ENCODE data around the gene IFNAR1.

Gene IFNAR1

GRCh38 chr21:33325222-33326067 lies 675 bp downstream of the IFNAR1 start:
- no peak overlapping the region for H2AFZ ChIP-seq (ENCODE audit: low read length)
- H3K27me3 ChIP-seq (ENCODE audit: insufficient read depth, low read length), result no peaks in the 10 kb centered on the region
- peak overlapping the region; percentile 97 for H3K4me2 ChIP-seq (ENCODE audit: low read length)
- H3K4me3 ChIP-seq (ENCODE audit: low read depth, low read length, poor library complexity, severe bottlenecking), result peak overlapping the region; percentile 85
- H3K79me2 ChIP-seq (ENCODE audit: insufficient read depth, low read length), result peaks cover 54% of the 10 kb centered on the region
- peaks cover 37% of the 10 kb centered on the region for H3K4me1 ChIP-seq (ENCODE audit: insufficient read depth, low read length, severe bottlenecking)
- peaks cover 26% of the 10 kb centered on the region for H3K36me3 ChIP-seq (ENCODE audit: insufficient read depth, low read length)
- TF ChIP-seq EZH2 (IDR thresholded peaks at IDR 0.05; ENCODE audit: borderline replicate concordance, low read length), result no peak
- TF ChIP-seq, protein P1, sequence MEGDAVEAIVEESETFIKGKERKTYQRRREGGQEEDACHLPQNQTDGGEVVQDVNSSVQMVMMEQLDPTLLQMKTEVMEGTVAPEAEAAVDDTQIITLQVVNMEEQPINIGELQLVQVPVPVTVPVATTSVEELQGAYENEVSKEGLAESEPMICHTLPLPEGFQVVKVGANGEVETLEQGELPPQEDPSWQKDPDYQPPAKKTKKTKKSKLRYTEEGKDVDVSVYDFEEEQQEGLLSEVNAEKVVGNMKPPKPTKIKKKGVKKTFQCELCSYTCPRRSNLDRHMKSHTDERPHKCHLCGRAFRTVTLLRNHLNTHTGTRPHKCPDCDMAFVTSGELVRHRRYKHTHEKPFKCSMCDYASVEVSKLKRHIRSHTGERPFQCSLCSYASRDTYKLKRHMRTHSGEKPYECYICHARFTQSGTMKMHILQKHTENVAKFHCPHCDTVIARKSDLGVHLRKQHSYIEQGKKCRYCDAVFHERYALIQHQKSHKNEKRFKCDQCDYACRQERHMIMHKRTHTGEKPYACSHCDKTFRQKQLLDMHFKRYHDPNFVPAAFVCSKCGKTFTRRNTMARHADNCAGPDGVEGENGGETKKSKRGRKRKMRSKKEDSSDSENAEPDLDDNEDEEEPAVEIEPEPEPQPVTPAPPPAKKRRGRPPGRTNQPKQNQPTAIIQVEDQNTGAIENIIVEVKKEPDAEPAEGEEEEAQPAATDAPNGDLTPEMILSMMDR (IDR thresholded peaks at IDR 0.05; ENCODE audit: low read length), result no peak
- H3K9me2 ChIP-seq (ENCODE audit: low read depth, low read length), result no peaks in the 10 kb centered on the region
- no peaks in the 10 kb centered on the region for H3K9me3 ChIP-seq (ENCODE audit: low read length)
- no peaks in the 10 kb centered on the region for H4K20me1 ChIP-seq (ENCODE audit: insufficient read depth, low read length)
- peak overlapping the region; percentile 74 for H3K27ac ChIP-seq (ENCODE audit: low read depth, low read length, poor library complexity, severe bottlenecking)
- H3K9ac ChIP-seq (ENCODE audit: low read length), result peak overlapping the region; percentile 83
- no peaks in the 10 kb centered on the region for H3F3A ChIP-seq (ENCODE audit: insufficient read depth, low read length)

DNA sequence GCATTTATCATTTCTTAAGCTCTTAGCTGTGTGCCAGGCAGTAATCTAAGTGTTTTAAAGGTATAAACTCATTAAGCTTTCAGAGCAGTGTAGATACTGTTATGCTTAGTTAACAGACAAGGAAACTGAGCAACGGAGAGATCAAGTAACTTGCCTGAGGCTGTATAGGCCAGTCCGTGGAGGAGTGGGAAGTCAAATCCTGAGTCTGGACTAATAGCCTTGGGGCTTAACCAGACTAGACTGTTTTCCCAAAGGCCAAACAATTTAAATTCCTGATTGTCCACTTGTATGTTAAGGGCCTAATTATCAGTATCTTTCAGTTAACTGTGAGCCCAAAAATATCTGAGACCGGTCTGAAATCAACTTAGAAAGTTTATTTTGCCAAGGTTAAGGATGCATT lies 2.6 kb downstream of the IFNAR1 start:
- Histone ChIP-seq H3K79me2 (ENCODE audit: insufficient read depth, low read length) (peaks cover 68% of the 10 kb centered on the region), H3K4me1 (ENCODE audit: insufficient read depth, low read length, severe bottlenecking) (peaks cover 37% of the 10 kb centered on the region)

GRCh38 chr21:33327792-33328433 lies 3.1 kb downstream of the IFNAR1 start:
- no peaks in the 10 kb centered on the region for H3K27me3 ChIP-seq (ENCODE audit: insufficient read depth, low read length)
- no peaks in the 10 kb centered on the region for H3F3A ChIP-seq (ENCODE audit: insufficient read depth, low read length)
- H3K9me3 ChIP-seq (ENCODE audit: low read length), result peaks cover 3% of the 10 kb centered on the region
- peak overlapping the region; percentile 97; the same call in 1 of the 2 replicates for H3K4me2 ChIP-seq (ENCODE audit: low read length)
- no peak overlapping the region for H2AFZ ChIP-seq (ENCODE audit: low read length)
- H4K20me1 ChIP-seq (ENCODE audit: insufficient read depth, low read length), result no peaks in the 10 kb centered on the region
- H3K4me1 ChIP-seq (ENCODE audit: insufficient read depth, low read length, severe bottlenecking), result peaks cover 37% of the 10 kb centered on the region
- H3K36me3 ChIP-seq (ENCODE audit: insufficient read depth, low read length), result peaks cover 50% of the 10 kb centered on the region
- H3K79me2 ChIP-seq (ENCODE audit: insufficient read depth, low read length), result peaks cover 74% of the 10 kb centered on the region
- TF ChIP-seq, protein P1 (IDR thresholded peaks at IDR 0.05; ENCODE audit: low read length), result no peak
- TF ChIP-seq EZH2 (IDR thresholded peaks at IDR 0.05; ENCODE audit: borderline replicate concordance, low read length), result no peak
- no peak overlapping the region for H3K4me3 ChIP-seq (ENCODE audit: low read depth, low read length, poor library complexity, severe bottlenecking)
- H3K9me2 ChIP-seq (ENCODE audit: low read depth, low read length), result no peaks in the 10 kb centered on the region
- H3K9ac ChIP-seq (ENCODE audit: low read length), result no peak overlapping the region
- no peak overlapping the region for H3K27ac ChIP-seq (ENCODE audit: low read depth, low read length, poor library complexity, severe bottlenecking)

More for the DNA sequence above, 2.6 kb downstream of the IFNAR1 start:
- no peak overlapping the region for H2AFZ ChIP-seq (ENCODE audit: low read length)
- no peak overlapping the region for H3K9ac ChIP-seq (ENCODE audit: low read length)
- H3F3A ChIP-seq (ENCODE audit: insufficient read depth, low read length), result no peaks in the 10 kb centered on the region
- H3K4me3 ChIP-seq (ENCODE audit: low read depth, low read length, poor library complexity, severe bottlenecking), result no peak overlapping the region
- H3K27me3 ChIP-seq (ENCODE audit: insufficient read depth, low read length), result no peaks in the 10 kb centered on the region
- peaks cover 44% of the 10 kb centered on the region for H3K36me3 ChIP-seq (ENCODE audit: insufficient read depth, low read length)
- H3K9me3 ChIP-seq (ENCODE audit: low read length), result no peaks in the 10 kb centered on the region
- H3K4me2 ChIP-seq (ENCODE audit: low read length), result peak overlapping the region; percentile 97
- no peaks in the 10 kb centered on the region for H3K9me2 ChIP-seq (ENCODE audit: low read depth, low read length)
- TF ChIP-seq, protein P1 (IDR thresholded peaks at IDR 0.05; ENCODE audit: low read length), result no peak
- no peak for TF ChIP-seq EZH2 (IDR thresholded peaks at IDR 0.05; ENCODE audit: borderline replicate concordance, low read length)
- H4K20me1 ChIP-seq (ENCODE audit: insufficient read depth, low read length), result no peaks in the 10 kb centered on the region
- H3K27ac ChIP-seq (ENCODE audit: low read depth, low read length, poor library complexity, severe bottlenecking), result no peak overlapping the region

Data from OCI-LY1 (cell line).